Spinal cord (tissue), 10 donors: ENCODE results near the gene PIK3CA. TPM values are rescaled to one million over a fixed set of nuclear protein-coding genes. Genes with fewer than 3 reads are reported as not detected.
"Not testable (repeated sequence)": the region's sequence is repeated elsewhere in the genome, so short reads cannot be mapped to it uniquely, and the experiment has no call there.

Source experiments
- DNase-seq, 6 donors: peaks; one replicate each; pipeline versions ENCODE4 v3.0.0 to v3.0.0-alpha.2; 2013 to 2015; ENCODE audit warnings: low spot score in 6 of 6, low read depth in 4 of 6
- H3K27ac ChIP-seq: one replicate; pipeline ENCODE4 v1.5.1; 2013; ENCODE audit warnings: low read depth, low read length, control low read depth
- H3K27me3 ChIP-seq: one replicate; pipeline ENCODE4 v1.6.1; 2013; ENCODE audit warnings: low read length; ENCODE audit not compliant: control insufficient read depth, insufficient read depth
- H3K36me3 ChIP-seq: one replicate; pipeline ENCODE4 v1.6.1; 2013; ENCODE audit warnings: low read length; ENCODE audit not compliant: control insufficient read depth, insufficient read depth
- H3K4me1 ChIP-seq: one replicate; pipeline ENCODE4 v1.6.1; 2013; ENCODE audit warnings: low read length; ENCODE audit not compliant: control insufficient read depth, insufficient read depth
- H3K4me3 ChIP-seq: one replicate; pipeline ENCODE4 v1.5.1; 2013; ENCODE audit warnings: low read depth, low read length, control low read depth
- H3K9me3 ChIP-seq: one replicate; pipeline ENCODE4 v1.6.1; 2013; ENCODE audit warnings: low read length; ENCODE audit not compliant: control insufficient read depth, insufficient read depth
- WGBS: methylation state at CpG from one replicate; pipeline ENCODE4 v1.1.5; 2013; ENCODE audit warnings: missing lambda C conversion rate; ENCODE audit not compliant: insufficient coverage; 5-methylcytosine and 5-hydroxymethylcytosine counted together
- long read RNA-seq, 4 donors: transcript quantifications; one replicate each; lab custom pipeline, GENCODE V29; 2026
- polyA plus RNA-seq, 2 donors: library from polyadenylated mRNA; unstranded; fragments of 120-200 nt; gene quantifications; one replicate each; pipeline ENCODE4 v1.2.1, GENCODE V29; 2013; ENCODE audit not compliant: insufficient read length in 2 of 2
- total RNA-seq, 2 donors: library from RNA; depleted of rRNA in 1 of 2; stranded (reverse); fragments of 120-200 nt in 1 of 2; fragments of >200 nt in 1 of 2; gene quantifications; one replicate each; pipeline versions ENCODE4 v1.2.3 to v1.2.4, GENCODE V29; 2013 to 2014
- donor health status: healthy.

Gene PIK3CA
- 10 to 100 TPM; 40.3 to 46.4 TPM for total RNA-seq
- polyA plus RNA-seq: 10 to 100 TPM; 15.3 to 25.0 TPM
- long read RNA-seq, donor 1, full-length matches to known transcripts: 2 of 2 reads
- long read RNA-seq, donor 1, partial matches to known transcripts: 0 of 2 reads
- long read RNA-seq, donor 1, other reads (novel, unspliced or antisense): 0 of 2 reads
- long read RNA-seq, donor 2, partial matches to known transcripts: 8 of 8 reads
- long read RNA-seq, donor 2, other reads (novel, unspliced or antisense): 0 of 8 reads
- long read RNA-seq, donor 3, full-length matches to known transcripts: 1 of 1 reads
- long read RNA-seq, donor 3, partial matches to known transcripts: 0 of 1 reads
- long read RNA-seq, donor 3, other reads (novel, unspliced or antisense): 0 of 1 reads
- long read RNA-seq, donor 4, full-length matches to known transcripts: 1 of 1 reads
- long read RNA-seq, donor 4, partial matches to known transcripts: 0 of 1 reads
- long read RNA-seq, donor 4, other reads (novel, unspliced or antisense): 0 of 1 reads

DNA sequence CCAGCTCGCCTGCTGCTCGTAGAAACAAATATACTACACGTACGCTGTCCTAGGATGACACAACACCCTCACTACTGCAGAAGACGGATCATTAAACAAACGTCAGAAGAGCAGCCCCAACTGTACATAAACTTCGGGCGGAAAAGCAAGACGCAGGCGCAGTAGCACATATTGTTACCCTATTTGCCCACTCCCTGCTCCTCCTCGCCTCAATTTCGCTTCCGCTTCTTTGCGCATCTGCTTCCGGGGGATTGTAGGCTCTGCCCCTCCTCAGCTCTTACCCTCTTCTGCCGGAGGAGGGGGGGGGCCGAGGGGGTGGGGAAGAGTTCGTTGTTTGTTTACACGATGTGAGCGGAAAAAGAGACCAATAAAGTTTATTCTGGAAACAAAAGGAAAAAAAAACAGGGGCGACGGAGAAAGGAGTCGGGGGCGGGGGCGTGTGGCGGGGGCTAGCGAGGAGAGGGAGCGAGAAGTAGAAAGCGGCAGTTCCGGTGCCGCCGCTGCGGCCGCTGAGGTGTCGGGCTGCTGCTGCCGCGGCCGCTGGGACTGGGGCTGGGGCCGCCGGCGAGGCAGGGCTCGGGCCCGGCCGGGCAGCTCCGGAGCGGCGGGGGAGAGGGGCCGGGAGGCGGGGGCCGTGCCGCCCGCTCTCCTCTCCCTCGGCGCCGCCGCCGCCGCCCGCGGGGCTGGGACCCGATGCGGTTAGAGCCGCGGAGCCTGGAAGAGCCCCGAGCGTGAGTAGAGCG lies at the start of gene PIK3CA:
PIK3CA (plus strand) TSS at position 485 of the 743 bp plus-strand sequence. CDS start 50,469 bp downstream, outside the sequence.
- 0% methylated on average over 58 of the region's 67 CpGs for WGBS

DNA sequence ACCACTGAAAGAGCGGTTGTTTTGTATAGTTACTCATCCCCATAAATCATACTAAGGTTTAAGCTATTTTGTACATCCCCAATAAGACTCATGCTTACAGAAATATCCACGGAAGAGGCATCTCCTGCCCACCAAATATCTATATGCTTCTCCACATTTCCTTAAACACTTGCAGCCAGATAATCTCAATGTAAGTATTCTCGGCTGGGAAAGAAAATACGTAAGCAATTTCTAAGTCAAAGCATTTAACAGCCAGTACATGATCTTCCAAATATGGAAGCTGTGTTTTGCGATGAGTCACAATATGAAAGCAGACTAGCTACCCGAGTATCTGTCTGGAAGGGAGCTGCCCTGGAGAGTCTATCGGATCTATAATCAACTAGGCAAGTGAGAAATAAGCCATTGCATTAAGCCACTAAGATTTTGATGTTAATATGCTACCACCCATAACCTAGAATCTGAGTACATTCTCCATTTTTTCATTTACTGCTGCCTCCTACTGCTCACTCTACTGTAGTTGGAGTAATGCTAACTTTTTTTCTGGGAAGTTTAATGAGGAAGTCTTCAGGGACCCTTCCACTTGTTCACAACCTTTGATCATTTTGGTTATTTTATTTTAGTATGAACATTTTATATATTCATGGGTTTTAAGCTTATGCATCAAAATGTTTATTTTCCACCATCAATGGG lies 49.6 kb upstream of the PIK3CA start:
- H3K27me3 ChIP-seq: no peaks in the 10 kb centered on the region
- H3K27ac ChIP-seq: no peak overlapping the region
- 100% methylated on average over 2 of the region's 7 CpGs for WGBS
- no peaks in the 10 kb centered on the region for H3K4me1 ChIP-seq
- H3K36me3 ChIP-seq: no peaks in the 10 kb centered on the region
- no peaks in the 10 kb centered on the region for H3K9me3 ChIP-seq
- DNase-seq: no peak
- no peak overlapping the region for H3K4me3 ChIP-seq

More for the DNA sequence above, at the start of gene PIK3CA:
- Histone ChIP-seq H3K4me1 (no peaks in the 10 kb centered on the region), H3K4me3 (peak within 1 kb of the TSS; percentile 84), H3K27me3 (no peaks in the 10 kb centered on the region), H3K9me3 (no peaks in the 10 kb centered on the region), H3K36me3 (no peaks in the 10 kb centered on the region), H3K27ac (peak within 1 kb of the TSS; percentile 95)
- peak; percentile 94 to 100 (median 96) for DNase-seq

DNA sequence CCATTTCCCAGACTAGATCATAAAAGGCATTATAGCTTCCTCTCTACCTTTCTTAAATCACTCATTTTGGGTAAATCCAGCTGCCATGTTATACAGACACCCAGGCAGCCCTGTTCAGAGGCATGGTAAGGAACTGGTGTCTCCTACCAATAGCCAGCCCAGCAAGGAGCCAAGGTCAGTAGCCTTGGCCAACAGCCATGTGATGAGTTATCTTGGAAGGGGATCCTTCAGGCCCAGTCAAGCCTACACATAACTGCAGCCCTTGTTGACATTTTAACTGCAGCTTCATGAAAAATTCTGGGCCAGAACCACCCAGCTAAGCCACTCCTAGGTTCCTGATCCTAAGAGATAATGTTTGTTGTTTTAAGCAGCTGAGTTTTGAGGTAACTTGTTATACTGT lies 47.5 kb upstream of the PIK3CA start:
- Histone ChIP-seq H3K4me3 (no peak overlapping the region), H3K36me3 (no peaks in the 10 kb centered on the region), H3K4me1 (no peaks in the 10 kb centered on the region), H3K27ac (no peak overlapping the region), H3K9me3 (no peaks in the 10 kb centered on the region), H3K27me3 (no peaks in the 10 kb centered on the region)
- peak in 1 of 6 donors; percentile 1 for DNase-seq

DNA sequence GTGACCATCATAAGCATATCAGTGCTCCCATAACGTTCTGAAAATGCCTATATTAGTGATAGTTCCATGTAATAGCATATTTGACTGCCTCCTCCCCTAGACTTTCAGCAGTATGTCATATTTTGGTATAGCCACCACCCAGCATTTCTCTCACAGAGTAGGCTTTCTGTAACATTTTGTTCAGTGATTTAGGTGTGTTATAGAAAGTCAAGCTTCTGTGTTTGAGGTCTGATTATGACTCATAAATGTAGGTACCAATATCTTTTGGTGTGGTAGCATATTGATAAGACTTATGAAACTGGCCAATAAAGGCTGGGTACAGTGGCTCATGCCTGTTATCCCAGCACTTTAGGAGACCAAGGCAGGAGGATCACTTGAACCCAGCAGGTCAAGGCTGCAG lies 42.3 kb upstream of the PIK3CA start:
- no peak for DNase-seq
- H3K27me3 ChIP-seq: no peaks in the 10 kb centered on the region
- no peak overlapping the region for H3K27ac ChIP-seq
- H3K36me3 ChIP-seq: no peaks in the 10 kb centered on the region
- H3K9me3 ChIP-seq: no peaks in the 10 kb centered on the region
- no peak overlapping the region for H3K4me3 ChIP-seq
- WGBS: no CpG with 5 or more reads among the region's 1 CpG
- no peaks in the 10 kb centered on the region for H3K4me1 ChIP-seq

DNA sequence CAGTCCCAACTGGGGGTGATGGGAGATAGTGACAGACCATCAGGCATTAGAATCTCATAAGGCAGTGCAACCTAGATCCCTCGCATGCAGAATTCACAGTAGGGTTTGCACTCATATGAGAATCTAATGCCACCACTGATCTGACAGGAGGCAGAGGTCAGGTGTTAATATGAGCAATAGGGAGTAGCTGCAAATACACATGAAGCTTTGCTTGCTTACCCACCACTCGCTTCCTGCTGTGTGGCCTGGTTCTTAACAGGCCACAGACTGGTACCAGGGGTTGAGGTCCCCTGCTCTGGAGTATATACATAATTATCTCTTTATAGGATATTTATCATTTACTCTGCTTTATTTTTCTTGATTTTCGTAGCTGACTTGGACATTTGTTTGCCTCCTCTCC lies 40.5 kb upstream of the PIK3CA start:
- 100% methylated on average over 1 of the region's 3 CpGs for WGBS
- Histone ChIP-seq H3K9me3 (no peaks in the 10 kb centered on the region), H3K4me1 (no peaks in the 10 kb centered on the region), H3K36me3 (no peaks in the 10 kb centered on the region), H3K27ac (no peak overlapping the region), H3K4me3 (no peak overlapping the region), H3K27me3 (no peaks in the 10 kb centered on the region)
- DNase-seq: no peak

DNA sequence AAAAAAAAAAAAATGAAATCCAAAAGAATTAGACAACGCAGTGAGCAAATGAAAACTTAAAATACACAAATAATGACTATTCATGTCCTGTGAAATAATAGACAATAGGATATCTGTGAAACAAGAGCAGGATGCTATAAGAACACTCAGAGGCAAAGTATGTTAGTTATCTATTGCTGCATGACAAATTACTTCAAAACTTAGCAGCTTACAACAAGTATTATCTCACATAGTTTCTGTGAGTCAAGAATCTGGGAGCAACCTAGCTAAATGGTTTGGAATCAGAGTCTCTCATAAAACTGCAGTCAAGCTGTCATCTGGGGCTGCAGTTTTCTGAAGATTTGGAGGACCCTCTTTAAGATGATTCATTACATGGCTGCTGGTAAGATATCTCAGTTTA lies 40.1 kb upstream of the PIK3CA start:
- WGBS: no CpG with 5 or more reads among the region's 1 CpG
- Histone ChIP-seq H3K27me3 (no peaks in the 10 kb centered on the region), H3K27ac (no peak overlapping the region), H3K9me3 (no peaks in the 10 kb centered on the region), H3K36me3 (no peaks in the 10 kb centered on the region), H3K4me3 (no peak overlapping the region), H3K4me1 (no peaks in the 10 kb centered on the region)
- DNase-seq: no peak

DNA sequence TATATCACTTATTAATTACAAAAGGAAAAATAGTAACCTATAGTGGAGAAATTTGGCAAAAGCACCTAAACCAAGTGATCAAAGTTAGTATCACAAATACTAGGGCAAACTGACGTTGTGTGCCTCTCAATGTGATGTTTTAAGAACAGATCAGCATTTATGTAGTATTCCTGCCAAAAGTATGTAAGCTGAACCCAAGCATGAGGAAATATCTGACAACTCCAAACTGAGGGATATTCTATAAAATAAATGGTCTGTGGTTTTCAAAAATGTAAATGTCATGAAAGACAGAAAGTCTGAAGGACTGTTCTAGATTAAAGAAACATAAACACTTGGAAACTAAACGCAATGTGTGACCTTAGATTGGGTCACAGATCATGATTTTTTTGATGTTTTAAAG lies 34.3 kb upstream of the PIK3CA start:
- no peaks in the 10 kb centered on the region for H3K4me1 ChIP-seq
- DNase-seq: no peak
- no peak overlapping the region for H3K27ac ChIP-seq
- H3K9me3 ChIP-seq: no peaks in the 10 kb centered on the region
- H3K36me3 ChIP-seq: no peaks in the 10 kb centered on the region
- no peaks in the 10 kb centered on the region for H3K27me3 ChIP-seq
- H3K4me3 ChIP-seq: no peak overlapping the region
- 100% methylated on average over 1 of the region's 2 CpGs for WGBS

DNA sequence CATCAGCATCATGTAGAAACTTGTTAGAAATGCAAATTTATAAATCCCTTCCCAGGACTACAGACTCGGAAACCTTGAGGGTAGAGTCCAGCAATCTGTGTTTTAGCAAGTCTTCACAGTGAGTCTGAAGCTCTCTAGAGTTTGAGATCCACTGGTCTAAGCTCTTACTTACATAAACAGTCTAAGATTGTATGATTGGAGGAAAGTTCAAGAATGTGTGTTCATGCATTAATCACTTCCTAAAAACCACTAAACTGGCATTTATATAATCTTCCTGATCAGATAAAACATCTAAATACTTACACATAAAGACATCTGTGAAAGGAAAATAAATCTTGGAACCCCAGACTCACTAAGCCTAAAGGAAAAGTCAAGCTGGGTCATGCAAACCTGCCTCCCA lies 32.7 kb upstream of the PIK3CA start:
- not testable (repeated sequence) for H3K9me3 ChIP-seq, H3K27ac ChIP-seq, H3K36me3 ChIP-seq, H3K4me3 ChIP-seq, DNase-seq, H3K27me3 ChIP-seq, H3K4me1 ChIP-seq
- no CpG with 5 or more reads among the region's 1 CpG for WGBS

DNA sequence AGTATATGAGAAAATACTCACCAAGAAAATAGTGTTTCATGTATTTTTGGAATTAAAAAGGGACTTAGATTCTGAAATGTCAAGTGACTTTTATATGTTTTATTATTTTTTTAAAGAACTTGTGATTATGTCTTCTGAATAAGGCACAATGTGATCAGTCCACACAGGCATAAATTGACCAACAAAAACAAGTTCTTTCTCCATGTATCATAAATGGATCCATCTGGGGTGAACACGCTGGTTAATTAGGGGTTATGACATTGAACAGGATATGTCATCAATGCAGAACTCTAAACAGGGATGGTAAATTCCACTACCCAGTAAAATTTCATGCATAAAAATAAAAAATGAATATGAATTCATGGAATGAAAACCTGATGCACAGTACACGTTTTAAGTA lies 31.3 kb upstream of the PIK3CA start:
- H3K36me3 ChIP-seq: no peaks in the 10 kb centered on the region
- DNase-seq: no peak
- no CpG with 5 or more reads among the region's 2 CpGs for WGBS
- H3K27ac ChIP-seq: no peak overlapping the region
- H3K27me3 ChIP-seq: no peaks in the 10 kb centered on the region
- H3K4me3 ChIP-seq: no peak overlapping the region
- no peaks in the 10 kb centered on the region for H3K9me3 ChIP-seq
- no peaks in the 10 kb centered on the region for H3K4me1 ChIP-seq
